Femur (tissue), 1 donor: ENCODE results near the gene BICD1.
A peak's percentile ranks its signal among the peaks of the same experiment; 100 is the strongest.
"Not testable (repeated sequence)": the region's sequence is repeated elsewhere in the genome, so short reads cannot be mapped to it uniquely, and the experiment has no call there.

Experiments
- DNase-seq: peaks from one replicate; pipeline ENCODE4 v3.0.0-alpha.2; 2017

BICD1 gene

DNA sequence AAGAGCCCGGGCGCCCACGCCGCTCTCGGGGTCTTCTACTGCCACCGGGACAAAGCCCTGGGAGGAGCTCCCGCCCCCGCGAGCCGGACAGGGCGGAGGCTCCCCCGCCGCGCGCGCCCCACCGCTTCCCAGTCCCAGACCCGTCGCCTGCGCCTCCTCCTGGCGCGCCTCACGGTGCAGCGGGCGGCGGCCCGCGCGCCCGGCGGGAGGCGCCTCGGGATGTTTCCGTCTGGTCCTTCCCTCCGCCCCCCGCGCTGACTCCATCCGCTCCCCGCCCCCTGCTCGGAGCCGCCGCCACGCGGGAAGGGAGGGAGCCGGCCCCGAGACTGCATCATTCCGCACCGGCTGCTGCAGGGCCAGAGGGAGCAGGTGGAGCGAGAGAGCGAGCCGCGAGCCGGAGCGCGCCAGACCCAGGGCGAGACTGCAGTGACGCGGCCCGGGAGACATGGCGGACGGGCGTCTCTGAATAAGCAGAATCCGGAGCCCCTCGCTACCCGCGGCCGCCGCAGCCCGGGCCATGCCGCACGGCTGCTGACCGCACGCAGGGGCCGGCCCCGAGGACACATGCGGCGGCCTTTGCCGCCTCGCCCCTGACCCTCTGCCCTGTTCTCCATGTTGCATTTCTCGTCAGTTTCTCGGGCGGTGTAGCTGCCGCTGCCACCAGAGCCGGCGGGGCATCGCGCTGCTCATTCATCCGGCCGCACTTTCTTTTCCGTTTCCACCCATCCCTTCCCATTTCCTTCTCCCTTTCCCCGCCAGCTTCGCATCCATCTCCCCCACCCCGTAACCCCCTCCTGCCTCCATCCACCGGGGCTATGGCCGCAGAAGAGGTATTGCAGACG is at the start of gene BICD1:
Gene BICD1, plus strand, starts transcription at position 331 of the 842 bp plus-strand sequence. Its CDS starts 485 bp downstream, at position 816.
- peak; percentile 95 for DNase-seq

DNA sequence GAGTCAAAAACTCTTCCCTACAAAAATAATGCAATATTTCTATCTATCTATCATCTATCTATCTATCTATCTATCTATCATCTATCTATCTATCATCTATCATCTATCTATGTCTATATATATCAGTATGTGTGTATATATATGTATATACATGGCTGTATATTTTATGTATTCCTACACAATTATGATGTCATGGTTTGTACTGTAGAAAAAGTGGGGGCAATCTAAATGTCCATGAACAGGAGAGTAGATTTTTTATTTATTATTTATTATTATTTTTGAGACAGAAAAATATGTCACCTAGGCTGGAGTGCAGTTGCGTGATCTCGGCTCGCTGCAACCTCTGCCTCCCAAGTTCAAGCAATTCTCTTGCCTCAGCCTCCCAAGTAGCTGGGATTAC is 45.6 kb upstream of the BICD1 start:
- no peak for DNase-seq

DNA sequence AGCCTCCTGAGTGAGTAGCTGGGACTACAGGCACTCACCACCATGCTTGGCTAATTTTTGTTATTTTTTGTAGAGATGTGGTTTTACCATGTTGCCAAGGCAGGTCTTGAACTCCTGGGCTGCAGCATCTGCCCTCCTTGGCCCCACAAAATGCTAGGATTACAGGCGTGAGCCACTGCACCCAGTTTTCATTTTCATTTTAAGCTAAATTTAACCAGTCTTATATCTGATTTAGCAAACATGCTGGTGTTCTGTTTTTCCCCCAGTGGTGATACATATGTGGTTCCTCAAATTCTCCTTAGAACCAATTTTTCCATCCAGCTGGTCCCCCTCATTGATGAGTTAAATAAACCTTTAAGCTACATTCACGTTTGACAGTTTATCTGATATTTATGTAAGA is 43.8 kb upstream of the BICD1 start:
- no peak for DNase-seq

DNA sequence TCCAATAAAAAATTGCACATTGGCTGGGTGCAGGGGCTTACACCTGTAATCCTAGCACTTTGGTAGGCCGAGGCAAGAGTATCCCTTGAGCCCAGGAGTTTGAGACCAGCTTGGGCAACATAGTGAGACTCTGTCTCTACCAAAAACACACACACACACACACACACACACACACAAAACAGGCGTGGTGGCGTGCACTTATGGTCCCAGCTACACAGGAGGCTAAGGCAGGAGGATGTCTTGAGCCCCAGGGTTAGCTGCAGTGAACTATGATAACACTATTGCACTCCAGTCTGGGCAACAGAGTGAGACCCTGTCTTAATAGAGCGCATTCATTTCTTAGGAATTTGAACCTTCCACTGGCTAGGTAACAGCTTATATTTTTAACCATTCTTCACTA is 42.9 kb upstream of the BICD1 start:
- no peak for DNase-seq

DNA sequence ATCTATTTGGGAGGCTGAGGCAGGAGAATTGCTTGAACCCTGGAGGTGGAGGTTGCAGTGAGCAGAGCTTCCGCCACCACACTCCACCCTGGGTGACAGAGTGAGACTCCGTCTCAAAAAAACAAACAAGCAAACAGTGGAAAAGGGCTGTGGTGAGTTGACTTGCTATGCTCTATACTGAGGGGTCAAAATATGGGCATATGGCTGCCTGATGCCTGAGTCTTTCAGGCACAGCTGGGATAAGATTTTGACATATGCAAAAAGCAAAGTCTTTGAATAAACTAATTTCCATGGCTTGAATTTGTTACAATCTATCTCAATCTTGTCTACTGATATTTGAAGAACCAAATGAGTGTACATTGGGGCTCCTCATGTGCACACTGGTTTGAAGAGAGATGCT is 40.4 kb upstream of the BICD1 start:
- no peak for DNase-seq

DNA sequence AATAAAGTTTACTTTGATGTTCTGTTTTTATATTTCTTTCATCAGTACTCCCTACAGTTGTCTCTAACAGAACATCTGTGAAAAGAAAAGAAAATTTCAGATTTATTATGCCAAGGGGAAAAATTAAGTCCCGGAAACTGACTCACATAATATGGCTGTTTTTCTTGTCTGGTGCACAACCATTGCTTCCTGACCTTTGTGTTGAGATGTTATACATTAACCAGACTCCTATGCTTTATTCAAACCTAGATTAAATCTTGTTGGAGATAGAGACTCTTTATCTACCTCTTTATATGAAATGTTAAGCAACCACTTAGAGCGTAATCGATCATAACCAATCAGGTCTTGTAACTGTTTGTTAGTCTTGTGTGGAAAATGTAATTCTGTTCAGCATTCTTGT is 37.6 kb upstream of the BICD1 start:
- no peak for DNase-seq

DNA sequence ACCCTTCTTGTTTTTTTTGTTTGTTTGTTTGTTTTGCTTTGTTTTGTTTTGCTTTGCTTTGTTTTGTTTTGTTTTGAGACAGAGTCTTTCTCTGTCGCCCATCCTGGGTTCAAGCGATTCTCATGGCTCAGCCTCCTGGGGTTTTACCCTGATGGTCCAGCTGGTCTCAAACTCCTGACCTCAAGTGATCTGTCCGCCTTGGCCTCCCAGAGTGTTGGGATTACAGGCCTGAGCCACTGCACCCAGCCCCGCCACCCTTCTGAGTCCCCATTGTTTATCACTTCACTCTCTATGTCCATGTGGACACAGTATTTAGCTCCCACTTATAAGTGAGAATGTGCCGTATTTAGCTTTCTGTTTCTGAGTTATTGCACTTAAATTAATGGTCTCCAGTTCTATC is 36.9 kb upstream of the BICD1 start:
- DNase-seq, result no peak

DNA sequence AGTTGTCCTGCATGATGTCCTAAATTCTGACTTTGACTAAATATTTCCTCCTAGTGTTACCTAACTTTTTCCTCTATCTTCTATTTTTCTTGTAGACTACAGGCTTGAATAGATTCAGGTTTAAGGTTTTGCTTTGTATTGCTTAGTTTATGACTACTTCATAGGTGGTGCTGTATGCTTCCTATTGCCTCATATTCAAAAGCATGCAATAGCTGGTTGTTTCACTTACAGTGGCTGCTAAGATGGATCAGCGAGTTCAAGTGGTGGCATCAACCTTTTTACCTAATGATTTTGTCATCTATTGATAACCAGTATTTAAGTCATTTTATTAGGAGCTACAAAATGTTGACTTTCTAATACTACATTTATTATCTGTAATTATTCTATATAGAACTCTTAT is 36.3 kb upstream of the BICD1 start:
- no peak for DNase-seq

DNA sequence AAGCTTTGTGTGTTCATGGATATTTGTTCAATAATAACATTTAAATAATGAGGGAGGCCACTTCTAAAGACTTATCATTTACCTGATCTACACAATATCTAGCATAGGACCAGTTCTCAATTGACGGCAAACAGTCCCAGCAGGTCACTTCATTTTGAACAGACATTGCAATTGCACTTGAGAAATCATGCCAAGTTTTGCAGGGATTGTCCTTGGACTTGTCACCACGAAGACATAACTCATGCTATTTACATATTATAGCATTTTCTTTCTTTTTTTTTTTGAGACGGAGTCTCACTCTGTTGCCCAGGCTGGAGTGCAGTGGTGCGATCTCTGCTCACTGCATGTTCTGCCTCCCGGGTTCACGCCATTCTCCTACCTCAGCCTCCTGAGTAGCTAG is 34.5 kb upstream of the BICD1 start:
- DNase-seq, result no peak

DNA sequence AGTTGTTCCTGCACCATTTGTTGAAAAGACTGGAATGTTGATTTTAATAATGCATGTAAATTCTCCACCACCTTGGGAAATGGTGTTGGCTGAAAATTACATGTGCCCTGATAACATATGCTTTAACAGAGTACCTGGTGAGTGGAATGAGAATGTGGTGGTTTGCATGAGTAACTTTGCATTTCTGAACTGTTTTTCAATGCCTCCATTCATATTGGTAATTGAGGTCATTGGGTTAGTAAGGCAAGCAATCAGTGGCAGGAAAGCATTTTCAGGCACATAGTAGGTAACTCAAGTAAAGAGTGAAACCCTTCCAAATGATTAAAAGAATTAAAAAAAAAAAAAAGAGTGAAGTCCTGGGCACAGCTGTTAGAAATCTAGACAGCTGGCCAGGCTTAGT is 32.2 kb upstream of the BICD1 start:
- DNase-seq, result no peak

DNA sequence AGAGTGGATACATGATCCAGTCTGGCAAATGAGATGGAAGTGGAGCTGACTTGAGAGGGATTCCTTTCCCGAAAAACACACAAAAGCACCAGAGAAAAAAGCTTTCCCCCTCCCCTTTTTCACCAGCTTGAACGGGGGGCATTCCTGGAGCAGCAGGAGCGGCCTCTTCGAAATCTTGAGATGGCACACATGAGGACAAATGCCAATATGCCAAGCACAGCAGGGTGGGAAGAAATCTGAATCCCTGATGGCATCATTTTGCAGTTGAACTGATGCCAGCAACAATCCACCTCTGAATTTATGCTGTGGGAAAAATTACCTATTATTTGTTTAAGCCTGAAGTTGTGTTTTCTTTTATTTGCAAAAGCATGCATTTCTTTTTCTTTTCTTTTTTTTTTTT is 29.7 kb upstream of the BICD1 start:
- no peak for DNase-seq

DNA sequence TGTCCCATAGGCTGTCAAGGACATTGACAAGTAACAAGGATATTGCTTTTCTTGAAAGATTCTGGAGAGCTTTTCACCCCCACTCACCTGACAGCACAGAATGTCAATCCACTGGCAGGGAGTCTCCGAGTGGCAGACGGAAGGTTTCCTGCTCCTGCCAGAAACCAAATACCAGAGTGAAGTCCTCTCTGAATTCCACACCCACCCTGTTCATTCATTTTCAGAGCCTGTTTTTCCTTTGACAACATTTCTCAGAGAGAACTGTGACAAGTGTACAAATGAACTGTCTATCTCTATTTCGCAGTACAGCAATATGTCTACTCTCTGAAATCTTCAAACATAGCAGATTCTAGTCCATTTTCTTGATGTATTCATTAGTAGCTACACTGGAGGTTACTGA is 26.2 kb upstream of the BICD1 start:
- no peak for DNase-seq

DNA sequence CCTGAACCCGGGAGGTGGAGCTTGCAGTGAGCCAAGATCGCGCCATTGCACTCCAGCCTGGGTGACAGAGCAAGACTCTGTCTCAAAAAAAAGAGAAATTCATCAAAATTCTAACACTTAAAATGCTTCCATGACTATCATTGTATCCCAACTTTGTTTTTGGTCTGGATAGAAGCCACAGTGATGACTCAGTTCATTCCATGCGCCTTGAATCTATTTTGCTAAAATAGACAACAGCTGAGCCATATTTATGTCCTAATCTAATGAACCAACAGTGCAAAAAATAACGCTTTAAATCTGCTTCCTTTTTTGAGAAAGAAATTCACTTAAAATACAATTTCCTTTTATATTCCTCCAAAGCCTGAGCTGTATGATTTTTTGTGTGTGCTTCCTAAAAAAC is 23.2 kb upstream of the BICD1 start:
- no peak for DNase-seq

DNA sequence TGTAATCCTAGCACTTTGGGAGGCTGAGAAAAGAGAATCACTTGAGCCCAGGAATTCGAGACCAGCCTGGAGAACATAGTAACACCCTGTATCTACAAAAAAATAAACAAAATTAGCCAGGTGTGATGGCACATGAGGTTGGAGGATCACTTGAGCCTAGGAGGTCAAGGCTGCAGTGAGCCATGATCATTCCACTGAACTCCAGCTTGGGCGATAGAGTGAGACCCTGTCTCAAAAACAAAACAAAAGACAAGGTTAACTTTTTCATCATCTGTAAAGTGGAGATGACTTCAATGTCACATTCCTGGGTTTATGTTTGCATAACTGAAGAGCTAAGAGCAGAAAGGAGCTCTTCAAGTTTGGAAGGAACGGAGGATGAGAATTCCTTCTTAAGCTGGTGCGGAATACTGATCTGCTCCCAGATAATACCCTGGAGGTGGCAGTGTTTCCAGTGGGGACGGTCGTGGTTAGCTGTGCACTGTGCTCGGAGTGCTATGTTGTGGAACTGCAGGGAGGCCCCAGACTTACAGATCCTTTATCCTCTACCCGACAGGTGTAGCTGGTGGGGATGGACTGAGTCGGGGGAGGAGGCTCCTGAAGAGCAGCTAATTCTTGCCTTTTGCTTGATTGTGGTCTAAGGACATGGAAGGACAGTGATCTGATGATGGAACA is 22.5 kb upstream of the BICD1 start:
- DNase-seq, result no peak

DNA sequence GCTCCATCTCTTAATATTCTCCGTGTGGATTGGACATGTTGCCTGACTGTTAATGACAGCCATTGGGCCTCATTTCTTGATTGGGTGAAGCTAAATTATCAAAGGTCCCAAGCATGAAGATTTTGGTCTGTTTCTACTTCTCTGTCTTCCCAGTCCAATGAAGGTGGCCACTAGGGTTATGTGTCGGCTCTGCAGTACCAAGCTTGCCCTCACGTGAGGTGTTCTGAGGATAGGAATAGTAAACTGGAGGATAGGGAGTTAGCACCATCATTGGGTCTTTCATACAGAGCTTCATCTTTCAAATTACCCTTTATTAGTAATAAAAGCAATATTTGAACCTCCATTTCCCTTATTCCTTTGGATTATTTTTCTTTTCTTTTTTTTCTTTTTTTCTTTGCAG is 21.9 kb upstream of the BICD1 start:
- no peak for DNase-seq

DNA sequence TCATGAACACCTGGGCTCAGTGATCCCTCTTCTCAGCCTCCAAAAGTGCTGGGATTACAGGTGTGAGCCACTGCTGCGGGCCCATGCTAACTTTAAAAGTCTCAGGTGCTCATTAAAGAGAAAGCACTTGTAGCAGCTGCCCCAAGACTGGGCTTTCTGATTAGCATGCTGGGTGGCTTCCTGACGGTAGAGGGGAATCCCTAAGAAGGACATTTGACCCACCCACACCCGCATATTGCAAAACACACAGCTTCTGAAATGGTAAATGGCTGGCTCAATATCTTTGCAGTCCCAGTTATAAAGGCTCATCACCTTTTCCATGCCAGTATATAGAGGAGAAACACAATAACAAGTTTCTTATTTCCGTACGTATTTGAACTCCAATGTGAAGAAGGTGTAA is 19.3 kb upstream of the BICD1 start:
- no peak for DNase-seq

DNA sequence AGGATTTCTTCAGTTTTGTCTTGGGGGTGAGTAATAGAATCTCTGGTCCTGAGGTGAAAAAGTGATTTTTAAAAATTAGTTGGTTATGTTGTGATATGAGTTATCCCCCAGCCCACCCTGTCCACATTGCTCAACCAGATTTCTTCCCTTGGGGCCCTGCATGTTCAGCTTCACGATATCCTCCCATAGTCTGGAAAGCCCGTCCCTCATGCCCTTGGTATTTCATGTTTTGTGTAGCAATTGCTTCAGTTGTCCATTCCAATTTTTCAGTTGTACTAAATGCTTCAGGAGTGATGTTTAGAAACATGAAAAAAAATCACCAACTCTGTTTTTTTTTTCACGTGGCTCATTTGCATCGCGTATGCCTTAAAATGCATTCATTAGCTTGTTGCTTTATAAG is 17.5 kb upstream of the BICD1 start:
- DNase-seq, result no peak

DNA sequence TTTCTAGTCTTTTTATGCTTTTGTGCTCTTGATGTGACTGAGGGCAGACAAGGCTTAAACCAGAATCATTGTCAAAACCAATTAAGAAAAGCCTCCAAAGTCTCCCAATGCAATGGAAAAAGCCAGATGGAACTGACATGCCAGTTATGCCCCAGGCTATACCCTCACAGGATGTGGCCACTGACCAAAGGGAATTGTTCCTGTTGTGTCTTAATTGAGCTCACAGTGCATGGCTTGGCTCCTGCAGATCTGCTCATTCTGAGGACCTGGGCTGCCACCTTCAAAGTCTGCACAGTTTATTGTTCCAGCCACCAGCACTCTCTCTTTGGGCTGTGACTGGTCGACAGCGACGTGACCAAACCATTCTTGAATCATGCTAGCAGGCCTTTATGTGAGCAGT is 17.1 kb upstream of the BICD1 start:
- DNase-seq, result no peak

DNA sequence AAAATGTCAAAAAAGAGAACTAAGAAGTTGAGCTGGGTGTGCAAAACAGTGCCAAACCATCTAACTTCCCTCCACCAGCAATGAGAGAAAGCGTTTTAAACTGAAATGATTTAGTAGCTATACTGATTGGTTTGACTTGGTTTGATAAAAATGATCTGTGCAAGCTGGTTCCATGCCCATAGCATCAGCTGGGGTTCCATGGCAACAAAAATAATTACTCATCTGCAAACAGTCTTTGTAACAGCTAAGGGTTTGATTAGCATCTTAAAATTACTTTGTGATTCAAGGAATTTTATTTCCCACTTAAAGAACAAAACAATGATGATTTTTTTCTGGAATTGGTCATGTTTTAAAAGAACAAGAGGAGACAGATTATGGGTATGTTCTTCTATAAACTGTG is 15.0 kb upstream of the BICD1 start:
- no peak for DNase-seq

DNA sequence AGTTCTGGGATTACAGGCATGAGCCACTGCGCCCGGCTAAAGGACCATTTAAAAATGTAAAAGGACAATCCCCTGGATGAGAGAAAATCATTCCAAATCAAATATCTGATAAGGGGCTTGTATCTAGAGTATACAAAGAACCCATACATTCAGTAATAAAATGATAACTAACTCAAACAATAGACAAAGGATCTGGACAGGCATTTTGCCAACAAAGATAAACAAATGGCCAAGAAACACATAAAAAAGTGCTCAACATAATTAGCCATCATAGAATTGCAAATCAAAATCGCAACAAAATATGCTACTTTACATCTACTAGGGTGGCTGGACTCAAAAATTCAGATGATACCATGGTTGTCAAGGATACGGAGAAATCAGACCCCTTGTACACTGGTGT is 8.5 kb upstream of the BICD1 start:
- no peak for DNase-seq

DNA sequence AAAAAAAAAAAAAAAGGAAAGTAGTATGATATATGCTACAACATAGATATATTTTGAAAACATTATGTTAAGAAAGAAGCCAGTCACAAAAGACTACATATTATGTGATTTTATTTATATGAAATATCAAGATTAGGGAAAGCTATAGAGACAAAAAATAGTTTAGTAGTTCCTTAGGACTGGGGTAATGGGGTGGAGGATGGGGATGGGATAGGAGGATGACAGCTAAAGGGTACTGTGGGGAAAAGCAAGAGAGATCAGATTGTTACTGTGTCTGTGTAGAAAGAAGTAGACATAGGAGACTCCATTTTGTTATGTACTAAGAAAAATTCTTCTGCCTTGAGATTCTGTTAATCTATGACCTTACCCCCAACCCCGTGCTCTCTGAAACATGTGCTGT is 7.4 kb upstream of the BICD1 start:
- not testable (repeated sequence) for DNase-seq

DNA sequence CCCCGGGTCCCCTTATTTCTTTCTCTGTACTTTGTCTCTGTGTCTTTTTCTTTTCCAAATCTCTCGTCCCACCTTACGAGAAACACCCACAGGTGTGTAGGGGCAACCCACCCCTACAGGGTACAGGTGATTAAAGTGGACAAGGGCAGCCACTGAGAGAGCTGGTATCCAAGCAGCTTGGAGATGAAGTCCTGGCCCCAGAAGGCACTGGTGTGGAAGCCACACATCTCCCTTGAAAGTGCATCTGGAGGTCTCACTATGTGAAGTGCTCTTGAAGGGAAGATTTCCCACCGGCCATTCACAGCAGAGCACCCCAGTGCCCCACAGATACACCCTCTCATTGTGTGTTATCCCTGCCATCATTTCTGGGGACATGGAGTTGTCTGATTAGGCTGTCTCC is 6.3 kb upstream of the BICD1 start:
- DNase-seq, result no peak

DNA sequence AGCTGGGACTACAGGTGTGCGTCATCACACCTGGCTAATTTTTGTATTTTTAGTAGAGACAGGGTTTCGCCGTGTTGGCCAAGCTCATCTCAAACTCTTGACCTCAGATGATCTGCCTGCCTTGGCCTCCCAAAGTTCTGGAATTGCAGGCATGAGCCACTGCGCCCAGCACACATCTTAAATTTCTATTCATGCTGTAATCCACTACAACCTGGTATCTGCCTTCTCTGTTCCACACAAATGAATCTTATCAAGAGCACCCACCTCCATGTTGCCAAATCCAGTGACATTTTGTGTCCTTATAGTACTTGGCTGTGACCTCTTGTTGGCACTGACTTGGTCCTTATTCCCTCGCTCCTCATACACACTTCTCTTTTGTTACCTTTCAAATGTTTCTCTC is 5.8 kb upstream of the BICD1 start:
- DNase-seq, result no peak

DNA sequence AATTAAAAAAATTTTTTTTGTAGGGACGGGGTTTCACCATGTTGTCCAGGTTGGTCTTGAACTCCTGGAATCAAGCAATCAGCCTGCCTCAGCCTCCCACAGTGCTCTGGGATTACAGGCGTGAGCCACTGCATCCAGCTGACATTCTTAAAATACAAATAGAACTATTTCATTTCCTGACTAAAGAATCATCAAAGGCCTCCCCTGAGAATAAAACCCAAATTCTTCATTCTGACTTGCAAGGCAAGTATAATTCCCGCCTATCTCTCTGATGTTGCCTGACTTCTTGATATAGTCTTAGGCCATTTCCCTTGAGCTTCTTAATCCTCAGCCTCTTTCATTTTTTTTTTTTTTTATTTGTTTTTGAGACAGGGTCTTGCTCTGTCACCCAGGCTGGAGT is 4.4 kb upstream of the BICD1 start:
- no peak for DNase-seq
